Neural cell (in vitro differentiated cells): ENCODE data around the gene TSPAN18.

ENCODE experiments used
- CTCF ChIP-seq: fragments of 450-650 bp; IDR thresholded peaks from 2 replicates; pipeline ENCODE4 v1.5.1; 2014; ENCODE audit warnings: antibody characterized with exemption, mild to moderate bottlenecking, moderate library complexity; ENCODE audit not compliant: poor library complexity, severe bottlenecking
- EP300 ChIP-seq: fragments of 450-650 bp; conservative IDR thresholded peaks from 2 replicates; pipeline ENCODE4 v1.6.1; 2014; ENCODE audit warnings: antibody characterized with exemption, mild to moderate bottlenecking, moderate library complexity; ENCODE audit not compliant: poor library complexity, severe bottlenecking
- MXI1 ChIP-seq: fragments of 450-650 bp; conservative IDR thresholded peaks from 2 replicates; pipeline ENCODE4 v1.6.1; 2014; ENCODE audit warnings: antibody characterized with exemption, mild to moderate bottlenecking; ENCODE audit not compliant: poor library complexity, severe bottlenecking
- POLR2AphosphoS5 ChIP-seq: IDR thresholded peaks from 2 replicates; pipeline ENCODE4 v1.6.1; 2012
- SMC3 ChIP-seq: fragments of 450-650 bp; conservative IDR thresholded peaks from 2 replicates; pipeline ENCODE4 v1.6.1; 2014; ENCODE audit warnings: antibody characterized with exemption, mild to moderate bottlenecking, moderate library complexity; ENCODE audit not compliant: poor library complexity

- TF ChIP-seq EP300: no peak
- TF ChIP-seq CTCF: no peak
- no peak for TF ChIP-seq SMC3
- no peak for TF ChIP-seq MXI1
- TF ChIP-seq POLR2AphosphoS5: no peak
Observed at GRCh38 chr11:44905131-44905866, 178.5 kb downstream of the TSPAN18 start.
